Fibroblast of gingiva (primary cell): Measurements from ENCODE around the gene MACROD2.

Source experiments
- DNase-seq: peaks from one replicate; pipeline ENCODE4 v3.0.0-alpha.2; 2011; ENCODE audit warnings: low read depth

The MACROD2 gene

DNA sequence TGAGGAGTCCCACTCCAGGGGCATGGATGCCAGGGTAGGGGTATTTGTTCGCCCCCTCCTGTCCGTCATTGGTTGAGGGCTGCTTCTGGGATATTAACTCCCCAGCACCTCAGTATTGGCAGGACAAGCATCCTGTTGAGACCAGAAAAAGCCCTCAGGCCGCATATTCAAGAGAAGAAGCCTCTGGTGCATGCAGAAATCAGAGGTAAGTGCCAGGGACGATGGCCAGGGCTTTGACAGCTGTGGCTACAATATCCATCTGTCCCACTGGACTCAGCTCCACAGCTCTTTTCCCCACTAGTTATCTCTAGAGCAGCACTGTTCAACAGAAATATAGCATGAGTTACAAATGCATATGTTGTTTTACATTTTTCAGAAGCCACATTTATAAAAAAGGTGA lies 1926.6 kb downstream of the MACROD2 start:
- no peak for DNase-seq

DNA sequence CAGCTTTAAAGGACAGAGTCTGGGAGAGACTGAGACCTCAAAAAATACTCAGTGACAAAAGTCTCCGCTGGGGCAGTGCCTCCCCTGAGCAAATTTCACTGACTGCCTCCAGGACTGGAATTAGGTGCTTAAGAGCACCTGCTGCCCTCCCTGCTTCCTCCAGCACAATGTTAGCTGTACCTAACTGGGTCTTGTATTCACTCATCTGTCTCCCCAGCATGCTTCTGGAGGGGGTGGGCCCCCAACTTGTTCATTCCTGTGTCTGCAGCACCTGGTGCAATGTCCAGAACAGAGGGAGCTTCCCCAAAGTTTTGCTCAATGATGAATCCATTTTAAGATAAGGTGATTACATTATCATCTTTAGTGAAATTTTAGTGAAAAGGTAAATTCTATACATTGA lies 1927.2 kb downstream of the MACROD2 start:
- DNase-seq = no peak

DNA sequence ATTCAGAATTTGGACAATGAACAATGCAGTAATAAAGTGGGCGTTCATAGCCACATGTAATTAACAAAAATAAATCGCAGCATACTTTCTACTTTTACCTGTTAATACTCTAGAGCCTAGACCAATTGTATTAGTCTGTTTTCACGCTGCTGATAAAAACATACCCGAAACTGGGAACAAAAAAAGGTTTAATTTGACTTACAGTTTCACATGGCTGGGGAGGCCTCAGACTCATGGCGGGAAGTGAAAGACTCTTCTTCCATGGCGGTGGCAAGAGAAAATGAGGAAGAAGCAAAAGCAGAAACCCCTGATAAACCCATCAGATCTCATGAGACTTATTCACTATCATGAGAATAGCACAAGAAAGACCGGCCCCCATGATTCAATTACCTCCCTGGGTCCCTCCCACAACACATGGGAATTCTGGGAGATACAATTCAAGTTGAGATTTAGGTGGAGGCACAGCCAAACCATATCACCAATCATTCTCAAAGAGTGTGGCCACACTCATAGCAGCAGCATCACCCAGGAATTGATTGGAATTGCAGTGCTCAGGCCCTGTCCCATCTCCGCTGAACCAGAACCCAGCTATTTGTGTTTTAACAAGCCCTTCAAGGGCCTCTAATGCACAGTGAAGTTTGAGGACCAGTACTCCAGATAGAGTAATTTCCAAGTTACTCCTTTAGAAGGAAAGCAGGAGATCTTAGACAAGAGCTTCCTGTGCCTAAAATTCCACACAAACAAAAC lies 1927.9 kb downstream of the MACROD2 start:
- DNase-seq = no peak

DNA sequence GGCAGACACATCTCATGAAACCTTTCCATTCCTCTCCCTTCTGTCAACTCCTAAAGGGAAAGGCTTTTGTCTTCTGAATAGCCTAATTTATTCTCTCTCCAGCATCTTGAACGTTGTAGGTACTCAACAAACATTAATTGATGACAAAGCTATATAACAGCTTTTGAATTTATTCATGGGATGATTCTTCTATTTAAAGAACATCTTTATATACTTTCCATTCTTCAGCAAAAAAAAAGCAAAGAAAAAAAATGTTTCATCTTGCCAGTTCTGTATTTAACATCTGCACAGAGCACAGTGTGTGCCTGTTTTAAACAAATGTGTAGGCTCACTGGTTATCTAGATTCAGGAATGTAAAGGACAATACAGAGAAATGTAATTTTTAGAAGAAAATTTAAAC lies 1929.2 kb downstream of the MACROD2 start:
- DNase-seq = no peak

DNA sequence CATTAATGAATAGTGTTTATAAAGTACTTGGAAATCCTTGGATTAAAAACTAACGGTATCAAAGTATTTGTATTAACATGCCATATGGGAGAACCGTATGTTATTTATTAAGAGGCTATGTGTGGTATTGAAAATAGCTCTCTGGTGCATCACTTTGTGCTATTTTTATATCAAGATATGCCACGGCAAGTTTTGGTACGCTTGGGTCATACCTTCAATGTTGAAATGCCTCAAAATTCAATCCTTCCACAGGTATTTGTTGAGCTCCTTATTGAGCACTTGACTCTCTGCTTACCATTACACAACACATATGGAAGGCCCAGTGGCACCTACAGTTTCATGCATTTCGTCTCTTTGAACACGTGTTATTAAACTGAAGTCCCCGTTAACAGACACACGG lies 1930.1 kb downstream of the MACROD2 start:
- DNase-seq = no peak

DNA sequence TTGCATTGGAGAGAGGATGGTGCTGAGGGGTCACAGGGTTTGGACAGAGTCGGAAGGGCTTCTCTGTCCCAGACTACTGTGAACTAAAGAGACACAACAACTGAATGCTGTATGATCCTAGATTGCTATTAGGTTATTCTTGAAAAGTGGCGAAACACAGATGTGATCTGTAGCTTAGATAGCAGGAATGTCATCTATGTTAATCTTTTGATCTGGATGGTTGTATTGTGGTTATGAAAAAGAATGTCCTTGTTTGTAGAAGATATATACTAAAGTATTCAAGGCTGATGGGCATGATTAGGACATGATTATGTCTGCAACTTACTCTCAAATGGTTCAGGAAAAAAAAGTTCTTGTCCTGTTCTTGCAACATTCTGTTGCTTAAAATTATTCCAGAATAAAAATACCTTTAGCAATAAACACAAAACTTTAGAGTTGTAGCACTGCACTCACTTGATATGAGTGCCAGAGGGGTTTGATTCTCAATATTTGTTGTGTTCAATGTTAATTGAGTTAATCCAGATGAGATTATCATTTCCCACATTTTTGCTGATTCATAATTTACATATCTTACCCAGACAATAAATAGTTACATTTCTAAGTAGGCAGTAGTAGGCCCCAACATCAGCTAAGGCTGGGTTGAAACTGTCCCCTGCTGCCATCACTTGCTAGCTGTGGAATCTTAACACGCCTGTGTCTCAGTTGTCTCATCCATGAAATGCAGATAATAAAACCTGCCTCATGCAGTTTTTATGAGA lies 1932.8 kb downstream of the MACROD2 start:
- peak; percentile 13 for DNase-seq

DNA sequence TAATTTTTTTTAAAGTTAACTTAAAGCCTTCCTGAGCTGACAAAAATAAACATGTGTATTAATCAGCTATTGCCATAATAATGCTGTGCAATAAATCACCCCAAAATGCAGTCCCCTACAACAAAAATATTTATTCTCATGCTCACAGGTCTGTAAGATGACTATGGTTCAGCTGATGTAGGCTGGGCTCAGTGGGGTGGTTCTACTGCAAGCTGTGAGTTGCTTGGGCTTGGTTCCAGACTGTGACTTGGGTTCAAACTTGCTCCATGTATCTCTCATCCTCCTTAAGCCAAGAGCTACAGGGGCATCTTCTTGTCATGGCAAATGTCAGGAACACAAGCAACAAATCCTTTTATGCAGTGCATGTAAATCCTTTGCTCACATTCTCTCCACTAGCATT lies 1933.6 kb downstream of the MACROD2 start:
- no peak for DNase-seq

DNA sequence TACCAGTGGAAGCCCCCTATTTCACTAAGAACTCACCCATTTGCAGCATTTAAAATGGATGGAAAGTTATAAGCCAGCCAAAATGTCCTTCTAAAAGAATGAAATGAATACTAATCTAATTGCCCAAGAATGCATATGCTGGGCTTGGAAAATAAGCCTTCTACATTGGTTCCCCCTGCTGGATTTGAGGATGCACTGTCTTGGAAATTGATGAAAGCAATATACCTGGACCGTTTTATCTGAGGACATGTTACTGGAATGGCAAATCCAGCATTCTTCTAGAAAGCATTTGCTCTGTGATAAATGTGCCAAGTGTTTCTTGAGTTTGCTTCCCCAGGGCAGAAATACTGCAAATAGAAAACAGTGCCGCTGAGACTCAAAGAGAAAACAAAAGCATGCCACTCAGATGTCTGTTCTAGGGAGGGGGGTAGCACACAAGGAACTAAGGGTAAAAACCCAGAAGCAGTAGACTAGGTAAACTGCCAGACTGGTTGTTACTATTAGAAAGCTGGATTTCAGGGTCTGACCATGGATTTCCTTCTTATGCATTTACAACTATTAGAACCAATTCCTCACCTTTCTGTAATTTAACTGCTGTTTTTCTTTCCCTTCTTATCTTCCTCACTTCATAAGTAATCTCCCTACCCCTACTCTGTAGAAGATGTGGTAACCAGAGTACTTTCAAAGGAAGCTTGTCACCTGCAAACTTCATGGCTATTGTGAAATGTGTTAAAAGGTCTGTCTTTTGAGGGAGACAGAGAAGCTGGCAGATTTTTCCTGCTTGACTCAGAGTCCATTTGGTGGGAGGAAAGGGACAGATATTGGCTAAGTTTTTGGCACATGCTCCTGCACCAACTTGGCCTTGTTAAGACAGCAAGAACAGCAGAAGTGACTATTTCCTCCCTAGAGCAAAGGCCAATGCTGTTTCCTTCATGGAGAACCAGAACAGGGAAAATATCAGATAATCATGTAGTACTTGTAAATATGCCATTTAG lies 1935.3 kb downstream of the MACROD2 start:
- DNase-seq = peak; percentile 82

DNA sequence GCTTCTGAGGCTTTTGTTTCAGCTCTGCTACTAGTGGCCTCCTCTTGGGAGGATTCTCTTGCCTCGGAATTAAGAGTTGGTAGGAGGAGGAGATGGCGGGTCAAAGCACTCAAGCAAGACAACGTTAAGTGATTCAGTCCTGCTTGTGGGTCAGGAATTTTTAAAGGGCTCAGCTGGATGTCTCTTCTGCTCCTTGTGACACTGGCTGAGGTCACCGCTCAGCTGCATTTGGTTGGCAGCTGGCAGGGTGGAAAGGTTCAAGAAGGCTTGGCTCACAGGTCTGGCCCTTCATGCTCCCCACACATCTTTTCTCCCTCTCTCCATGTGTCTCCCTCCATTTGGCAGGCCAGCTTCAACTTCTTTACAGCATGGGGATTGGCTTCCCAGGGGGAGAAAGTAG lies 1936.6 kb downstream of the MACROD2 start:
- DNase-seq = no peak

DNA sequence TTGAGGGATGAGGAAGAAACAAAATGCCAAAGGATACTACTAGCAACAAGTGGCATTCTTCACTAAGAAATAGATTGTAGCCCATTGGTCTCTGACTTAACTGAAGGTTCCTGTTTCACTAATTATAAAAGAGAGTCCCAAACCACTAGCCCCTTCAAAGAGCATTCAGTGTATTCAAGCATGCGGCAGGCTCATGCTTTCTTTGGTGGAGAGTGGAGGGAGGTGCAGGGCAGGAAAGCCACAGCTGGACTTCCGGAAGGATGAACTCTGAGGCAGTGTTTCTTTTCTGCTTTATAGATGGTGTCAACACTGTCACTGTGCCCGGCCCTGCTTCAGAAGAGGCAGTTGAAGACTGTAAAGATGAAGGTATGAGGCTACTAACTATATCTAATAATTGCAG lies 1941.9 kb downstream of the MACROD2 start:
- DNase-seq = no peak

DNA sequence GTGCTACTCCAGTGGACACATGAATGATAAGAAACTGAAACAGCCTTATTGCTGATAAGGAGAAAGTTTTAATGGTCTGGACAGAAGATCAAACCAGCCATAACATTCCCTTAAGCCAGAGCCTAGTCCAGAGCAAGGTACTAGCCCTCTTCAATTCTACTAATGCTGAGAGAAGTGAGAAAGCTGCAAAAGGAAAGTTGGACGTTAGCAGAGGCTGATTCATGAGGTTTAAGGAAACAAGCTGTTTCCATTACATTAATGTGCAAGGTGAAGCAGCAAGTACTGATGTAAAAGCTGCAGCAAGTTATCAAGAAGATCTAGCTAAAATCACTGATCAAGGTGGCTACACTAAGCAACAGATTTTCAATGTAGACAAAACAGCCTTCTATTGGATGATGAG lies 1943.5 kb downstream of the MACROD2 start:
- no peak for DNase-seq

DNA sequence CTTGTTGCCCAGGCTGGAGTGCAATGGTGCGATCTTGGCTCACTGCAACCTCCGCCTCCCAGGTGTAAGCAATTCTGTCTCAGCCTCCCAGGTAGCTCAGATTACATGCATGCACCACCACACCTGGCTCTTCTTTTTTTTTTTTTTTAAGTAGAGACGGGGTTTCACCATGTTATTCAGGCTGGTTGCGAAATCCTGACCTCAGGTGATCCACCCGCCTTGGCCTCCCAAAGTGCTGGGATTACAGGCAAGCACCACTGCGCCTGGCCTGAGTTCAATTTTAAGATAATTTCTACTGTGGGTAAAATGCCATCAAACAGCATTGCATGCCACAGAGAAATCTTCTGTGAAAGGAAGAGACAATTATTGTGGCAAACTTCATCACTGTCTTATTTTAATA lies 1944.8 kb downstream of the MACROD2 start:
- DNase-seq = no peak

DNA sequence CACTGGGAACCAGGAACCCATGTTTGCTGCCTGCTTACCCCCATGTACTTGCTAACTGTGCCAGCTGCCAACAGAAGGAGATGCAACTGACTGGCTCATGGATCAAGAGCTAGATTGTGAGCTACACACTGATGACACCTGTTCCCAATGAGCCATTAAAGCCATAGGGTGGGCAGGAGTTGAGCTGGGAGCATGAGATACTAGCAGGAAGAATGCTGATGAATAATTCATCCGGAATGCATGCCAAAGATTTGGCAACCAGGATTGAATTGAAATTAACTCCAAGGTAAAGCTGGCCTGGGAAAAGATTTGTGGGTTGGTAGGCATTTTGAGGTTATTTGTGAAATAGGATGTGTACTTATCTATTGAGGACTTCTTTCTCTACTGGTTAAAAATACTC lies 1946.8 kb downstream of the MACROD2 start:
- peak; percentile 13 for DNase-seq

DNA sequence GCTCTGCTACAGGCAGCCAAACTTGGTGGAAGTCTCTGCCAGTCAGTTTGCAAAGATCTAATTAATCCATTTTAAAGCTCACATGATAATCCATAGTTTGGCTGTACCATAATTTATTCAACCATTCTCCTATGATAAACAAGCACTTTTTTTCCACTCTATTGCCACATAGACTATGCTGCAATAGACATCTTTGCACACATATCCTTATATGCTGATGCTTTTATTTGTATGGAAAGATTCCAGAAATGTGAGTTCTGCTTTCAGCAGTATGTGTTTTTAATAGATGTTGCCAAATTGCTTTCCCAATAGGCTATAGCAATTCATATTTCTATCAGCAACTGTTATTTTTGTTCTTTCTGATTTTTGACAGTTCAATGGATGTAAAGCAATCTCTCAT lies 1950.0 kb downstream of the MACROD2 start:
- DNase-seq = peak; percentile 88

DNA sequence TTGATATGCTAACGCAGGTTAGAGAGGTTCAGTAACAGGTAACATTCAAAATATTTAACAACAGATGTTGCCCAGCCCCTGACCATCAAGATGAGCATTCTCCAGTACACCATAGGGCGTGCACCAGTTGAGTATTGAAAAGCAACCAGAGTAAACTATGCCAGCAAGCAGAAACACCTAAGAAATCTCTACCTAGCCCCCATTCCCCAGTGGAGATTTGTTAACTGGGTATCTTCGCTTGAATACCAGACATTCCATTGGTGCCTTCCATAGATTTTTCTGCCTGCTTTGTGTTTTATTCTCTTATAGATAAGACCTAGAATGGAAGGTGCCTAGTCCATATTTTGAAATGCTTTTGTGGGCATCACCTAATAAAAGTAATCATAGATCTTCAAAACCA lies 1954.1 kb downstream of the MACROD2 start:
- DNase-seq = no peak

DNA sequence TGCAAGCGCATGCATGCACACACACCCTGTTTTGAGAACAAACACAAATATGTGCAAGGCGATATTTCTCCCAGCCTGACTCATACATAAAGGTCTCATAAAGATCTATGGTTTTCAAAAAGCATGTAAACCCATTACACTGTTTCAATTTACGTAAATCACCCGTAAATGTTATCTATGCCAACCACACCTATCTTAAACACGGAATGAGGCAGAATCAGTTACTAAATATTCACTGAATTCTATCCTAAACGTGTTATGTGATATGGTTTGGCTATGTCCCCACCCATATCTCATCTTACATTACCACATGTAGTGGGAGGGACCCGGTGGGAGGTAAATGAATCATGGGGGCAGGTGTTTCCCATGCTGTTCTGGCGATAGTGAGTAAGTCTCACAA lies 1956.3 kb downstream of the MACROD2 start:
- DNase-seq = no peak

DNA sequence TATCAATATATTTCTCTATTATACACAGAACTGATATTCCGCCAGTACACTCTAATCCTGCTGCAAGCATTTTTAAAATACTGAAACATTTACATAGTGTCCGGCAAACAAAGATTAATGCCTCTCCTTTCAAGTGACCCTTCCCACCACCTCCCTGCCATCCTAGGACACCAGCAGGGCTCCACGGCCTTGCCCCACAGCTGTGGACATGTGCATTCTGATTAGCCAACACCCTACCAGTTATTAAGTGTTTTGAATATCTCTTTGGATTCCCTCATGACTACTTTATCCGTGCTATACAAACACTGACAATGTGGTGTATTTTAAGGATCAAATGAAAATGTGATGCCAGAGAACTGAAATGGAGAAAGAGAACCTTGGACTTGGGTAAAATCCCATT lies 1962.8 kb downstream of the MACROD2 start:
- DNase-seq = no peak

DNA sequence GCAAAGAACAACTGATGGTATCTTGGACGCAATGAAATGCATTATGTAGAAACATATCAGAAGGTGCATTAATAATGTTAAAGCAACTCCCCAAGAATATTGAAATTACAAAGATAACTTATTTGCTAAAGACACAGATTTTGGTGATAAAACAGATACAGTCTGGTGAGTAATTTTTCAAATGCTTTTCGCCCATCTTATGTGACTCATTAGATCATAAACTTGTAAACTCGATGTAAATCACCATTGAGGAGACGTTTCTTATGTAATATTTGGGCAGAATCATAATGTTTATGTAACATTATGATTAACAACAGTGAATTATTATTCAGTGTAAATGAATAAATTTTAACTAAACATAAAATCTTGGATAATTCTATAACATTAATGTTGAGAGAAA lies 1969.8 kb downstream of the MACROD2 start:
- no peak for DNase-seq

DNA sequence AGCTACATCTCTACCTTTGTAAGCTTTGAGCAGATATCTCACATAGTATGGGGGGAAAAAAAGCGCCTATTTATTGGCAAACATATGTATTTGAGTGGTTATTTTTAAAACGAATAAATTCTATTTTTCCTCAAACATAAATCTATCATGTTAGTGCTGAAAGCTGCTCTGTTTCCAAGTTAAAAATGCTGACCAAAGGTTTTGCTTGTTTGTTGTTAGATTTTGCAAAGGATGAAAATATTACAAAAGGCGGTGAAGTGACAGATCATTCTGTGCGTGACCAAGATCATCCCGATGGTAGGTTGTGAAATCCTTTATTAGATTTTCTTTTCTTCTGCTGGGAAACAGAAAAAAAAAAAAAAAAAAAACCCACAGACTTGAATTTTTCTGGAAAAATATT lies 1972.0 kb downstream of the MACROD2 start:
- DNase-seq = no peak

DNA sequence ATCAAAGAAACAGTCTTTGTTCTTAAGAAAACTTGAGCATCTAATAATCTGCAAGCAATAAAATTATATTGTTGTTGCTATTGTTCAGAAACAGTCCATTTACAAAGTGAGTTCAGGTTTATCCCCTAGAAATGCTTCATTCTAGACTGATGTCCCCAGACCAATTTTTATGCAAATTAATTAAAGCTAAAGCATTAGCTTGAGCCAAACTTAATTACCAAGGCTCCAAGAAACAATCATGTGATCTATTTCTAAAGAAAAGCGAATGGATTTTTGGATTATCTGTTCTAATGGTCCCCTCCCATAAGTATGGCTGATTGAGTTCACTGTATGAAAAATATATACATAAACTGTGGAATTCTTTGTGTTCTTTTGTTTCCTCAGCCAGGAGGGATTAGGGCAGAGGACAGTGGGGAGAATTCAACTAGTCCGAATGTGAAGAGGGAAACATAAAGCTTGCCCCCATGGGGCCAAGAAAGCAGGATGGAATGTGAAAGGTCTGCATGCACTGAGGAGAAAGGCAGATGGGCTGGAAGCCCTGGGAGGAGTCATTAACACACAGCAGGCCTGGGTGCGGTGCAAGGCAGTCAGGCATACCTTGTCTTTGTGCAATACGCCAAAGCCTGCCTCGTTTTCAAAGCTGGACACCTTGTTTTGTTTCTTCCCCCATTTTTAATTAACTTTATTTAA lies 1980.9 kb downstream of the MACROD2 start:
- no peak for DNase-seq

DNA sequence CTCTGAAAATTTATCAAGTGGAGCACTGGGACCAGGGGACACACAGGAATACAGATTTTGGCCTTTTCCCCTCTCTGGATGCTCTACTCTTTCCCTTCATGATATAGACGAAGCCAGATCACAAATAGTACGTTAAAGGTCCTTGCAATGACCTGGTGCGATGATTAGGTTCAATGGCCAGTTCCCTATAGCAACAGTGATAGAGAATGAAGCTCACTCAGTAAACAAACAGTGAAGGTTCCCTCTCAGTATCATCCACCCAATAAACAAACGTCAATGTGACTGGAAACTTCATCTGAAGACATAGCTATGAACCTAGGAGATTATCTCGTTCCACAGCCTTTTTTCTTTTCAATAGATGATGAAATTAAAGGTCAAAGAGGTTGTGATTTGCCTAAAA lies 1981.7 kb downstream of the MACROD2 start:
- DNase-seq = no peak

DNA sequence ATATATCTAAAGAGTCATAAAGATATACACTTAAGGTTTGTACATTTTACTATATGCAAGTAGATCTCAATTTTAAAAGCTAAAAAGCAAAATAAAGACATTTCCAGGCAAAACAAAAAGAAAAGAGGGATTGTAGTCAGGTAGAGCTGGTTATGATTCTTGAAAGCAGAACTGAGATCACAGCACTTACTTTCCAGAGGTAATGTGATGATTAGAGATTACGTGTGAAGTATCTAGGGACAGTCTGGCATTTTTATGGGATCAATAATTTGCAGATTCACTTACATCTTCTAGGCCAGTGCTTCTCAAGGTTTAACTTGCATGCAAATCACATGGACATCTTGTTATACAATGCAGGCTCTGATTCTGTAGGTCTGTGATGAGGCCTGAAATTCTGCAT lies 1982.4 kb downstream of the MACROD2 start:
- no peak for DNase-seq
